GM23248 (cell line): ENCODE measurements around the gene SLIT3.

ENCODE experiments used
- EZH2 ChIP-seq: fragments of 200-600 bp; sonication (generic); IDR thresholded peaks from 2 replicates; pipeline ENCODE4 v1.6.1; 2018; ENCODE audit warnings: antibody characterized with exemption, mild to moderate bottlenecking; ENCODE audit not compliant: insufficient read depth, poor library complexity, severe bottlenecking
- EZH2phosphoT487 ChIP-seq: fragments of 200-600 bp; sonication (generic); IDR thresholded peaks from 2 replicates; pipeline ENCODE4 v1.6.1; 2018; ENCODE audit warnings: antibody characterized with exemption, moderate library complexity, mild to moderate bottlenecking, low read depth; ENCODE audit not compliant: insufficient read depth

- TF ChIP-seq EZH2 (no peak), EZH2phosphoT487 (no peak)
Observed at GRCh38 chr5:169226895-169227294, 74.0 kb downstream of the SLIT3 start.
